Measurements from ENCODE around the gene TUBGCP6. TPM values are rescaled to one million over a fixed set of nuclear protein-coding genes. Genes with fewer than 3 reads are reported as not detected.

The TUBGCP6 gene
- total RNA-seq, 1 donor from 2014 or later: 16.9 TPM

- Mint-ChIP-seq H3K4me3 (peak overlapping the region; percentile 67), H3K27me3 (ENCODE audit: insufficient read depth, low read depth) (peaks cover 10% of the 10 kb centered on the region), H3K9me3 (no peaks in the 10 kb centered on the region), H3K27ac (no peak overlapping the region), H3K36me3 (no peaks in the 10 kb centered on the region), H3K4me1 (peaks cover 4% of the 10 kb centered on the region)
- TF ChIP-seq CTCF (IDR thresholded peaks at IDR 0.05): no peak
- TF ChIP-seq EZH2 (IDR thresholded peaks at IDR 0.05): no peak
- H4K20me1 ChIP-seq (ENCODE audit: low read depth): peaks cover 35% of the 10 kb centered on the region
- H3K27me3 ChIP-seq: peaks cover 33% of the 10 kb centered on the region
- peaks cover 5% of the 10 kb centered on the region for H3F3A ChIP-seq (ENCODE audit: low read depth)
- no peak overlapping the region for H3K9ac ChIP-seq
- H3K27ac ChIP-seq: no peak overlapping the region
- DNase-seq (ENCODE audit: low spot score): no peak
- H3K4me1 ChIP-seq: peaks cover 10% of the 10 kb centered on the region
- H3K79me2 ChIP-seq (ENCODE audit: low read depth): no peaks in the 10 kb centered on the region
- H3K4me2 ChIP-seq: no peak overlapping the region
- no peak overlapping the region for H3K4me3 ChIP-seq
- no peaks in the 10 kb centered on the region for H3K9me3 ChIP-seq (ENCODE audit: low read depth)
- no peak overlapping the region for H2AFZ ChIP-seq (replicated peaks)
- H3K36me3 ChIP-seq: no peaks in the 10 kb centered on the region
Measured at GRCh38 chr22:50258361-50259292, 13.8 kb upstream of the TUBGCP6 start.

- Mint-ChIP-seq H3K9me3 (no peaks in the 10 kb centered on the region), H3K27me3 (ENCODE audit: insufficient read depth, low read depth) (peaks cover 10% of the 10 kb centered on the region), H3K27ac (no peak overlapping the region), H3K36me3 (no peaks in the 10 kb centered on the region), H3K4me1 (peaks cover 4% of the 10 kb centered on the region), H3K4me3 (no peak overlapping the region)
- no peak overlapping the region for H3K4me2 ChIP-seq
- H3K27ac ChIP-seq: no peak overlapping the region
- H3K79me2 ChIP-seq (ENCODE audit: low read depth): no peaks in the 10 kb centered on the region
- peaks cover 10% of the 10 kb centered on the region for H3K4me1 ChIP-seq
- TF ChIP-seq EZH2 (IDR thresholded peaks at IDR 0.05) (no peak), EZH2phosphoT487 (IDR thresholded peaks at IDR 0.05) (no peak), CTCF (IDR thresholded peaks at IDR 0.05) (no peak)
- peaks cover 24% of the 10 kb centered on the region for H3K27me3 ChIP-seq
- no peak overlapping the region for H3K9ac ChIP-seq
- H4K20me1 ChIP-seq (ENCODE audit: low read depth): peaks cover 40% of the 10 kb centered on the region
- no peak for DNase-seq (ENCODE audit: low spot score)
- H3K9me3 ChIP-seq (ENCODE audit: low read depth): no peaks in the 10 kb centered on the region
- H3K4me3 ChIP-seq: no peak overlapping the region
- H3K36me3 ChIP-seq: no peaks in the 10 kb centered on the region
- no peak overlapping the region for H2AFZ ChIP-seq (replicated peaks)
- peaks cover 5% of the 10 kb centered on the region for H3F3A ChIP-seq (ENCODE audit: low read depth)
Measured at GRCh38 chr22:50257451-50258360, 12.9 kb upstream of the TUBGCP6 start.

GRCh38 chr22:50257041-50257440, 12.2 kb upstream of the TUBGCP6 start:
- no peak overlapping the region for H3K27ac Mint-ChIP-seq
- Histone ChIP-seq H3K4me1 (peaks cover 3% of the 10 kb centered on the region), H3K9ac (no peak overlapping the region), H3K27ac (no peak overlapping the region), H3K9me3 (ENCODE audit: low read depth) (no peaks in the 10 kb centered on the region), H3F3A (ENCODE audit: low read depth) (peaks cover 6% of the 10 kb centered on the region), H4K20me1 (ENCODE audit: low read depth) (peaks cover 46% of the 10 kb centered on the region), H3K36me3 (no peaks in the 10 kb centered on the region), H3K79me2 (ENCODE audit: low read depth) (no peaks in the 10 kb centered on the region), H2AFZ (replicated peaks) (no peak overlapping the region), H3K27me3 (peaks cover 18% of the 10 kb centered on the region), H3K4me2 (no peak overlapping the region), H3K4me3 (no peak overlapping the region)
- no peak overlapping the region for H3K4me3 Mint-ChIP-seq
- no peaks in the 10 kb centered on the region for H3K9me3 Mint-ChIP-seq
- no peaks in the 10 kb centered on the region for H3K36me3 Mint-ChIP-seq
- no peak for DNase-seq (ENCODE audit: low spot score)
- TF ChIP-seq CTCF (IDR thresholded peaks at IDR 0.05) (no peak), EZH2phosphoT487 (IDR thresholded peaks at IDR 0.05) (no peak), EZH2 (IDR thresholded peaks at IDR 0.05) (no peak)
- H3K27me3 Mint-ChIP-seq (ENCODE audit: insufficient read depth, low read depth): peaks cover 7% of the 10 kb centered on the region
- peaks cover under 1% of the 10 kb centered on the region for H3K4me1 Mint-ChIP-seq

Data from neural progenitor cell (in vitro differentiated cells).